Measurements from ENCODE around the gene H6PD.

The H6PD gene

GRCh38 chr1:9190234-9190633 is 44.3 kb upstream of the H6PD start:
- TF ChIP-seq CTCF (IDR thresholded peaks at IDR 0.05; ENCODE audit: insufficient read depth, low read length, poor library complexity, severe bottlenecking) = no peak
- TF ChIP-seq EZH2phosphoT487 (conservative IDR thresholded peaks at IDR 0.05; ENCODE audit: low read length) = no peak
- H4K20me1 ChIP-seq (ENCODE audit: low read depth, low read length) = no peaks in the 10 kb centered on the region

GRCh38 chr1:9191231-9191630 is 43.3 kb upstream of the H6PD start:
- Histone ChIP-seq H3F3A (ENCODE audit: insufficient read depth) (no peaks in the 10 kb centered on the region), H3K4me3 (ENCODE audit: insufficient read depth, low read length, poor library complexity, severe bottlenecking) (no peak overlapping the region), H3K27me3 (ENCODE audit: low read length) (no peaks in the 10 kb centered on the region), H3K4me2 (ENCODE audit: low read depth, low read length, poor library complexity, severe bottlenecking) (no peak overlapping the region), H3K36me3 (ENCODE audit: low read length) (no peaks in the 10 kb centered on the region), H3K9me2 (replicated peaks; ENCODE audit: insufficient read depth, low read length) (no peaks in the 10 kb centered on the region), H4K20me1 (ENCODE audit: low read depth, low read length) (no peaks in the 10 kb centered on the region), H3K79me2 (ENCODE audit: insufficient read depth, low read length) (no peaks in the 10 kb centered on the region), H2AFZ (ENCODE audit: low read depth, low read length, severe bottlenecking) (no peak overlapping the region), H3K9ac (ENCODE audit: low read length) (no peak overlapping the region), H3K27ac (ENCODE audit: low read depth, low read length) (no peak overlapping the region), H3K9me3 (ENCODE audit: insufficient read depth, low read length) (no peaks in the 10 kb centered on the region)
- TF ChIP-seq CTCF (IDR thresholded peaks at IDR 0.05; ENCODE audit: insufficient read depth, low read length, poor library complexity, severe bottlenecking) (no peak), EZH2phosphoT487 (conservative IDR thresholded peaks at IDR 0.05; ENCODE audit: low read length) (no peak)

More at GRCh38 chr1:9190234-9190633, 44.3 kb upstream of the H6PD start:
- Histone ChIP-seq H3K27ac (ENCODE audit: low read depth, low read length) (no peak overlapping the region), H3K36me3 (ENCODE audit: low read length) (no peaks in the 10 kb centered on the region), H3K27me3 (ENCODE audit: low read length) (no peaks in the 10 kb centered on the region), H3K9ac (ENCODE audit: low read length) (no peak overlapping the region), H3K4me2 (ENCODE audit: low read depth, low read length, poor library complexity, severe bottlenecking) (no peak overlapping the region), H3K4me3 (ENCODE audit: insufficient read depth, low read length, poor library complexity, severe bottlenecking) (no peak overlapping the region), H3K79me2 (ENCODE audit: insufficient read depth, low read length) (no peaks in the 10 kb centered on the region), H3K9me3 (ENCODE audit: insufficient read depth, low read length) (no peaks in the 10 kb centered on the region), H2AFZ (ENCODE audit: low read depth, low read length, severe bottlenecking) (no peak overlapping the region), H3F3A (ENCODE audit: insufficient read depth) (no peaks in the 10 kb centered on the region), H3K9me2 (replicated peaks; ENCODE audit: insufficient read depth, low read length) (no peaks in the 10 kb centered on the region)

- Histone ChIP-seq H3K9me3 (ENCODE audit: insufficient read depth, low read length) (no peaks in the 10 kb centered on the region), H3K4me2 (ENCODE audit: low read depth, low read length, poor library complexity, severe bottlenecking) (no peak overlapping the region), H3K79me2 (ENCODE audit: insufficient read depth, low read length) (no peaks in the 10 kb centered on the region), H3K27ac (ENCODE audit: low read depth, low read length) (no peak overlapping the region), H3K27me3 (ENCODE audit: low read length) (no peaks in the 10 kb centered on the region), H3F3A (ENCODE audit: insufficient read depth) (no peaks in the 10 kb centered on the region), H3K9me2 (replicated peaks; ENCODE audit: insufficient read depth, low read length) (no peaks in the 10 kb centered on the region), H2AFZ (ENCODE audit: low read depth, low read length, severe bottlenecking) (no peak overlapping the region), H3K9ac (ENCODE audit: low read length) (no peak overlapping the region), H3K4me3 (ENCODE audit: insufficient read depth, low read length, poor library complexity, severe bottlenecking) (no peak overlapping the region), H4K20me1 (ENCODE audit: low read depth, low read length) (no peaks in the 10 kb centered on the region), H3K36me3 (ENCODE audit: low read length) (no peaks in the 10 kb centered on the region)
- TF ChIP-seq EZH2phosphoT487 (conservative IDR thresholded peaks at IDR 0.05; ENCODE audit: low read length) (no peak), CTCF (IDR thresholded peaks at IDR 0.05; ENCODE audit: insufficient read depth, low read length, poor library complexity, severe bottlenecking) (no peak)
These were observed 41.9 kb upstream of the H6PD start for GRCh38 chr1:9192578-9193232.
